ENCODE data around the gene CAVIN1.

The CAVIN1 gene

GRCh38 chr17:42423766-42424165, 710 bp upstream of the CAVIN1 start (continued):
- no peak for TF ChIP-seq ZNF18 (tag by site-specific recombination; IDR thresholded peaks at IDR 0.05)
- TF ChIP-seq HOXC10 (CRISPR knock-in tag; IDR thresholded peaks at IDR 0.05), result no peak
- TF ChIP-seq ZNF362 (tag by site-specific recombination; IDR thresholded peaks at IDR 0.05), result no peak
- no peak for TF ChIP-seq ZSCAN30 (tag by site-specific recombination; IDR thresholded peaks at IDR 0.05)
- TF ChIP-seq IKZF3 (tag by site-specific recombination; IDR thresholded peaks at IDR 0.05), result no peak

- ChIA-PET CTCF (interaction anchor here (0.5 to 7.0 kb wide), 20 partner anchors 17 to 1639 kb away, joined by 3 to 33 read pairs (median 3); no protein-coding TSS in a partner anchor), POLR2A (interaction anchor here (0.8 to 3.3 kb wide), 31 partner anchors 10 to 576 kb away, joined by 3 to 73 read pairs (median 7); partner anchors contain the start of genes ACLY, DNAJC7, PLEKHH3 and PSMC3IP)
- H3K4me3 ChIP-seq (ENCODE audit: low read depth, low read length), result peak overlapping the region; percentile 79
- H3K27ac ChIP-seq (ENCODE audit: extremely low read depth, low read depth, low read length), result peak overlapping the region; percentile 37; the same call in 1 of the 2 replicates
- H3K4me1 ChIP-seq (ENCODE audit: control insufficient read depth, insufficient read depth, low read length), result peaks cover 2% of the 10 kb centered on the region
- H3K9me3 ChIP-seq (ENCODE audit: control insufficient read depth, insufficient read depth, low read depth, low read length), result no peaks in the 10 kb centered on the region
- H3K36me3 ChIP-seq (ENCODE audit: control insufficient read depth in 2 of 2, insufficient read depth in 1 of 2, low read length in 2 of 2), result no peaks in the 10 kb centered on the region; a peak in 1 of 3 replicates
- TF ChIP-seq ZNF423 (tag by site-specific recombination; IDR thresholded peaks at IDR 0.05) (peak; percentile 38; the same call in 1 of the 2 replicates), SCRT1 (tag by site-specific recombination; IDR thresholded peaks at IDR 0.05; ENCODE audit: borderline replicate concordance) (no peak), ZNF596 (tag by site-specific recombination; IDR thresholded peaks at IDR 0.05) (no peak), PRDM2 (tag by site-specific recombination; IDR thresholded peaks at IDR 0.05; ENCODE audit: borderline replicate concordance) (no peak; the same call in 1 of the 2 replicates), KLF16 (tag by site-specific recombination; IDR thresholded peaks at IDR 0.05) (no peak), PRDM10 (tag by site-specific recombination; IDR thresholded peaks at IDR 0.05) (peak; percentile 8; the same call in 1 of the 2 replicates), ZBTB26 (tag by site-specific recombination; optimal IDR thresholded peaks at IDR 0.05) (peak; percentile 62), ZNF48 (tag by site-specific recombination; IDR thresholded peaks at IDR 0.05) (no peak), ZFP69B (tag by site-specific recombination; IDR thresholded peaks at IDR 0.05) (no peak), ZNF600 (tag by site-specific recombination; IDR thresholded peaks at IDR 0.05) (peak; percentile 60), ZBTB8A (tag by site-specific recombination; IDR thresholded peaks at IDR 0.05) (peak; percentile 63), KLF8 (tag by site-specific recombination; IDR thresholded peaks at IDR 0.05) (0 out of 2 replicates have a peak, but pooled peaks have one; percentile 5), KLF1 (tag by site-specific recombination; IDR thresholded peaks at IDR 0.05) (peak; percentile 72), PRDM1 (tag by site-specific recombination; IDR thresholded peaks at IDR 0.05) (no peak), SP2 (tag by site-specific recombination; IDR thresholded peaks at IDR 0.05) (peak; percentile 48), ZFP41 (tag by site-specific recombination; IDR thresholded peaks at IDR 0.05; ENCODE audit: borderline replicate concordance) (no peak), KLF9 (tag by site-specific recombination; IDR thresholded peaks at IDR 0.05; ENCODE audit: low read depth) (peak; percentile 0; the same call in 1 of the 2 replicates), ZNF544 (tag by site-specific recombination; IDR thresholded peaks at IDR 0.05) (no peak)
Measured at GRCh38 chr17:42422412-42422957, 571 bp downstream of the CAVIN1 start.

Measured in HEK293 (cell line).